IMR-90 (cell line): Measurements from ENCODE around the gene SPG11.

Source experiments
- CEBPB ChIP-seq: IDR thresholded peaks from 2 replicates; pipeline ENCODE4 v1.6.1; 2012; ENCODE audit warnings: low read depth, low read length, improper control_type of control experiment
- CHD1 ChIP-seq: IDR thresholded peaks from 2 replicates; pipeline ENCODE4 v1.6.1; 2012; ENCODE audit warnings: low read depth, low read length, improper control_type of control experiment
- MAFK ChIP-seq: IDR thresholded peaks from 2 replicates; pipeline ENCODE4 v1.6.1; 2012; ENCODE audit warnings: low read depth, low read length, improper control_type of control experiment
- MAZ ChIP-seq: IDR thresholded peaks from 2 replicates; pipeline ENCODE4 v1.6.1; 2012; ENCODE audit warnings: low read depth, mild to moderate bottlenecking, low read length, improper control_type of control experiment, moderate library complexity, borderline replicate concordance
- MXI1 ChIP-seq: IDR thresholded peaks from 2 replicates; pipeline ENCODE4 v1.6.1; 2012; ENCODE audit warnings: low read depth, mild to moderate bottlenecking, low read length, moderate library complexity, borderline replicate concordance
- NFE2L2 ChIP-seq: fragments of 150-350 bp; IDR thresholded peaks from 2 replicates; pipeline ENCODE4 v1.6.1; 2016; ENCODE audit warnings: low read depth, mild to moderate bottlenecking, low read length
- POLR2A ChIP-seq: IDR thresholded peaks from 2 replicates; pipeline ENCODE4 v1.6.1; 2012; ENCODE audit warnings: mild to moderate bottlenecking, low read depth, low read length
- RAD21 ChIP-seq: IDR thresholded peaks from 2 replicates; pipeline ENCODE4 v1.6.1; 2012; ENCODE audit warnings: low read length, improper control_type of control experiment
- RCOR1 ChIP-seq: IDR thresholded peaks from 2 replicates; pipeline ENCODE4 v1.6.1; 2012; ENCODE audit warnings: mild to moderate bottlenecking, low read length, improper control_type of control experiment; ENCODE audit not compliant: insufficient replicate concordance
- RFX5 ChIP-seq: IDR thresholded peaks from 2 replicates; pipeline ENCODE4 v1.8.0; 2012; ENCODE audit warnings: low read depth, mild to moderate bottlenecking, low read length, moderate library complexity
- SMC3 ChIP-seq: fragments of 150-350 bp; IDR thresholded peaks from 2 replicates; pipeline ENCODE4 v1.6.1; 2016; ENCODE audit warnings: low read depth, mild to moderate bottlenecking, antibody characterized with exemption, low read length, moderate library complexity
- USF2 ChIP-seq: fragments of 150-350 bp; IDR thresholded peaks from 2 replicates; pipeline ENCODE4 v1.6.1; 2017; ENCODE audit warnings: mild to moderate bottlenecking, antibody characterized with exemption, low read length, low read depth
- TF ChIP-seq, protein P1 (sequence below): conservative IDR thresholded peaks from 2 replicates; pipeline ENCODE4 v1.5.1; 2012; ENCODE audit warnings: mild to moderate bottlenecking, low read depth, low read length, improper control_type of control experiment
- TF ChIP-seq, protein P2 (sequence below): fragments of 150-350 bp; IDR thresholded peaks from 2 replicates; pipeline ENCODE4 v1.6.1; 2016; ENCODE audit warnings: low read depth, mild to moderate bottlenecking, low read length, moderate library complexity, borderline replicate concordance

- TF ChIP-seq, protein P1, sequence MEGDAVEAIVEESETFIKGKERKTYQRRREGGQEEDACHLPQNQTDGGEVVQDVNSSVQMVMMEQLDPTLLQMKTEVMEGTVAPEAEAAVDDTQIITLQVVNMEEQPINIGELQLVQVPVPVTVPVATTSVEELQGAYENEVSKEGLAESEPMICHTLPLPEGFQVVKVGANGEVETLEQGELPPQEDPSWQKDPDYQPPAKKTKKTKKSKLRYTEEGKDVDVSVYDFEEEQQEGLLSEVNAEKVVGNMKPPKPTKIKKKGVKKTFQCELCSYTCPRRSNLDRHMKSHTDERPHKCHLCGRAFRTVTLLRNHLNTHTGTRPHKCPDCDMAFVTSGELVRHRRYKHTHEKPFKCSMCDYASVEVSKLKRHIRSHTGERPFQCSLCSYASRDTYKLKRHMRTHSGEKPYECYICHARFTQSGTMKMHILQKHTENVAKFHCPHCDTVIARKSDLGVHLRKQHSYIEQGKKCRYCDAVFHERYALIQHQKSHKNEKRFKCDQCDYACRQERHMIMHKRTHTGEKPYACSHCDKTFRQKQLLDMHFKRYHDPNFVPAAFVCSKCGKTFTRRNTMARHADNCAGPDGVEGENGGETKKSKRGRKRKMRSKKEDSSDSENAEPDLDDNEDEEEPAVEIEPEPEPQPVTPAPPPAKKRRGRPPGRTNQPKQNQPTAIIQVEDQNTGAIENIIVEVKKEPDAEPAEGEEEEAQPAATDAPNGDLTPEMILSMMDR = no peak
- TF ChIP-seq POLR2A (no peak), RCOR1 (no peak), RAD21 (no peak), USF2 (no peak), CEBPB (no peak), SMC3 (no peak), RFX5 (no peak), MAFK (no peak), CHD1 (no peak), MAZ (no peak), NFE2L2 (no peak), MXI1 (no peak)
- TF ChIP-seq, protein P2, sequence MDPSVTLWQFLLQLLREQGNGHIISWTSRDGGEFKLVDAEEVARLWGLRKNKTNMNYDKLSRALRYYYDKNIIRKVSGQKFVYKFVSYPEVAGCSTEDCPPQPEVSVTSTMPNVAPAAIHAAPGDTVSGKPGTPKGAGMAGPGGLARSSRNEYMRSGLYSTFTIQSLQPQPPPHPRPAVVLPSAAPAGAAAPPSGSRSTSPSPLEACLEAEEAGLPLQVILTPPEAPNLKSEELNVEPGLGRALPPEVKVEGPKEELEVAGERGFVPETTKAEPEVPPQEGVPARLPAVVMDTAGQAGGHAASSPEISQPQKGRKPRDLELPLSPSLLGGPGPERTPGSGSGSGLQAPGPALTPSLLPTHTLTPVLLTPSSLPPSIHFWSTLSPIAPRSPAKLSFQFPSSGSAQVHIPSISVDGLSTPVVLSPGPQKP = no peak
Observed at GRCh38 chr15:44525018-44525417, 138.4 kb downstream of the SPG11 start.
